Gastrocnemius medialis (tissue), 4 donors: ENCODE measurements around the gene PLIN4. TPM values are rescaled to one million over a fixed set of nuclear protein-coding genes. Genes with fewer than 3 reads are reported as not detected.

Source experiments
- ATAC-seq, 2 donors: fragments of 150-250 bp; one replicate each; pipeline ENCODE4 v1.9.1; 2016
- DNase-seq, 2 donors: peaks; one replicate each; pipeline ENCODE4 v3.0.0-alpha.2; 2019
- H3K27ac ChIP-seq, 4 donors: fragments of 200-600 bp; sonication (generic); 1 replicate in 1 of 4; 2 replicates in 3 of 4; pipeline ENCODE4 v1.5.1; 2016 to 2018; ENCODE audit warnings: mild to moderate bottlenecking in 2 of 4, moderate library complexity in 1 of 4
- H3K27me3 ChIP-seq, 3 donors: fragments of 200-600 bp; sonication (generic) in 2 of 3; 1 replicate in 1 of 3; 2 replicates in 2 of 3; pipeline versions ENCODE4 v1.5.1 to v1.6.0; 2016 to 2019; ENCODE audit warnings: mild to moderate bottlenecking in 1 of 3, moderate library complexity in 1 of 3
- H3K36me3 ChIP-seq, 2 donors: fragments of 200-600 bp; sonication (generic) in 1 of 2; one replicate each; pipeline ENCODE4 v1.5.1; 2017 to 2018
- H3K4me1 ChIP-seq, 2 donors: fragments of 200-600 bp; sonication (generic) in 1 of 2; one replicate each; pipeline ENCODE4 v1.5.1; 2016 to 2017; ENCODE audit warnings: mild to moderate bottlenecking in 2 of 2
- H3K4me3 ChIP-seq, 4 donors: fragments of 200-600 bp; sonication (generic) in 3 of 4; 1 replicate in 1 of 4; 2 replicates in 3 of 4; pipeline ENCODE4 v1.5.1; 2016 to 2019; ENCODE audit warnings: mild to moderate bottlenecking in 2 of 4
- H3K9me3 ChIP-seq, 3 donors: fragments of 200-600 bp; sonication (generic) in 2 of 3; 1 replicate in 1 of 3; 2 replicates in 2 of 3; pipeline ENCODE4 v1.5.1; 2016 to 2019
- POLR2A ChIP-seq, 2 donors: fragments of 450-650 bp; IDR thresholded peaks; one replicate each; pipeline ENCODE4 v1.6.1; 2017; ENCODE audit warnings: antibody characterized with exemption in 2 of 2, mild to moderate bottlenecking in 2 of 2, moderate library complexity in 2 of 2
- in situ Hi-C, 4 donors: fragments of 200-750 bp; cut with MboI; loops; one replicate each; pipeline versions ENCODE4 v1.15.0 to v1.8.0; 2017; ENCODE audit warnings: low sequenced_read_pairs in 4 of 4
- intact Hi-C: fragments of 100-400 bp; cut with DNase I; formaldehyde crosslinking; loops from one replicate; pipeline ENCODE4 v1.15.1; 2023; ENCODE audit warnings: low total_unique reads
- total RNA-seq, 4 donors: library from RNA; depleted of rRNA; stranded (reverse); fragments of >200 nt; gene quantifications; one replicate each; pipeline versions ENCODE4 v1.1.0 to v1.2.3, GENCODE V29; 2016
- TF ChIP-seq, protein P1 (sequence below), 5 experiments: fragments of 450-650 bp in 3 of 5; fragments of 200-600 bp in 2 of 5; sonication (generic) in 2 of 5; IDR thresholded peaks in 4 of 5; conservative IDR thresholded peaks in 1 of 5; 1 replicate in 4 of 5; 2 replicates in 1 of 5; pipeline ENCODE4 v1.5.1; 2016 to 2019; ENCODE audit warnings: antibody characterized with exemption in 5 of 5, mild to moderate bottlenecking in 3 of 5, moderate library complexity in 3 of 5

Gene PLIN4
- total RNA-seq, 4 donors from 2014 or later = 79.6 to 282 (median 152) TPM

GRCh38 chr19:4550479-4551050, 32.3 kb upstream of the PLIN4 start:
- in situ Hi-C loops = no loop called here
- no peaks in the 10 kb centered on the region for H3K9me3 ChIP-seq

GRCh38 chr19:4550018-4550417, 31.7 kb upstream of the PLIN4 start:
- H3K36me3 ChIP-seq = no peaks in the 10 kb centered on the region
- no peak for DNase-seq
- no peak overlapping the region for H3K27ac ChIP-seq
- intact Hi-C loops = loop anchor here (10.0 kb wide), 1 partner anchor 225 kb away; no protein-coding TSS in a partner anchor
- no peak overlapping the region for H3K4me3 ChIP-seq
- H3K4me1 ChIP-seq = no peaks in the 10 kb centered on the region
- no peak for ATAC-seq
- in situ Hi-C loops = no loop called here
- H3K27me3 ChIP-seq = no peaks in the 10 kb centered on the region
- no peaks in the 10 kb centered on the region for H3K9me3 ChIP-seq
- TF ChIP-seq POLR2A (IDR thresholded peaks at IDR 0.05) = no peak
- TF ChIP-seq, protein P1, sequence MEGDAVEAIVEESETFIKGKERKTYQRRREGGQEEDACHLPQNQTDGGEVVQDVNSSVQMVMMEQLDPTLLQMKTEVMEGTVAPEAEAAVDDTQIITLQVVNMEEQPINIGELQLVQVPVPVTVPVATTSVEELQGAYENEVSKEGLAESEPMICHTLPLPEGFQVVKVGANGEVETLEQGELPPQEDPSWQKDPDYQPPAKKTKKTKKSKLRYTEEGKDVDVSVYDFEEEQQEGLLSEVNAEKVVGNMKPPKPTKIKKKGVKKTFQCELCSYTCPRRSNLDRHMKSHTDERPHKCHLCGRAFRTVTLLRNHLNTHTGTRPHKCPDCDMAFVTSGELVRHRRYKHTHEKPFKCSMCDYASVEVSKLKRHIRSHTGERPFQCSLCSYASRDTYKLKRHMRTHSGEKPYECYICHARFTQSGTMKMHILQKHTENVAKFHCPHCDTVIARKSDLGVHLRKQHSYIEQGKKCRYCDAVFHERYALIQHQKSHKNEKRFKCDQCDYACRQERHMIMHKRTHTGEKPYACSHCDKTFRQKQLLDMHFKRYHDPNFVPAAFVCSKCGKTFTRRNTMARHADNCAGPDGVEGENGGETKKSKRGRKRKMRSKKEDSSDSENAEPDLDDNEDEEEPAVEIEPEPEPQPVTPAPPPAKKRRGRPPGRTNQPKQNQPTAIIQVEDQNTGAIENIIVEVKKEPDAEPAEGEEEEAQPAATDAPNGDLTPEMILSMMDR (IDR thresholded peaks at IDR 0.05 in 4 of 5, conservative IDR thresholded peaks at IDR 0.05 in 1 of 5) = no peak

More at GRCh38 chr19:4550479-4551050, 32.3 kb upstream of the PLIN4 start:
- Histone ChIP-seq H3K27ac (no peak overlapping the region), H3K4me3 (no peak overlapping the region), H3K36me3 (no peaks in the 10 kb centered on the region), H3K4me1 (no peaks in the 10 kb centered on the region), H3K27me3 (no peaks in the 10 kb centered on the region)
- TF ChIP-seq POLR2A (IDR thresholded peaks at IDR 0.05) = no peak
- TF ChIP-seq, protein P1 (IDR thresholded peaks at IDR 0.05 in 4 of 5, conservative IDR thresholded peaks at IDR 0.05 in 1 of 5) = no peak
- DNase-seq = no peak
- no peak for ATAC-seq
- intact Hi-C loops = loop anchor here (10.0 kb wide), 1 partner anchor 224 kb away; no protein-coding TSS in a partner anchor

DNA sequence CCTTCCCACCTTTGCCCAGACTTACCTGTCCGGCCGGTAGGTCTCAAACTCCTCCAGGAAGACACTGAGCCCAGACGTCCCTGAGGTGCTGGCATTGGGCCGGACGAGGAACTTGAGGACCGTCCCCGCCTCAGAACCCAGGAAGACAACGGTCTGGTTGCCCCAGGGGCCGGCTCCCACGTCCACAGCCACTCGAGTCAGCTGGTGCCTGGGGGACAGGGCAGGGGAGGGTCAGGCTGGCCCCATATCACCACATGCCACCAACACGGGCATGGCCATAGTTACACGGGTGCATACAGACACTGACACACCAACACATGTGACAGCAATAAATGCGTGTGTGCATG, 29.9 kb upstream of the PLIN4 start:
- Histone ChIP-seq H3K9me3 (no peaks in the 10 kb centered on the region), H3K27me3 (no peaks in the 10 kb centered on the region), H3K27ac (no peak overlapping the region), H3K4me1 (no peaks in the 10 kb centered on the region), H3K4me3 (no peak overlapping the region), H3K36me3 (no peaks in the 10 kb centered on the region)
- DNase-seq (no peak), ATAC-seq (no peak)
- intact Hi-C loops (no loop called here), in situ Hi-C loops (no loop called here)
- TF ChIP-seq, protein P1 (IDR thresholded peaks at IDR 0.05 in 4 of 5, conservative IDR thresholded peaks at IDR 0.05 in 1 of 5) = no peak
- no peak for TF ChIP-seq POLR2A (IDR thresholded peaks at IDR 0.05)

GRCh38 chr19:4547303-4548237, 29.3 kb upstream of the PLIN4 start:
- H3K36me3 ChIP-seq = no peaks in the 10 kb centered on the region
- H3K4me1 ChIP-seq = no peaks in the 10 kb centered on the region
- ATAC-seq (peak in 1 of 2 donors; percentile 21), DNase-seq (no peak)
- H3K27me3 ChIP-seq = no peaks in the 10 kb centered on the region
- H3K27ac ChIP-seq = no peak overlapping the region
- in situ Hi-C loops (no loop called here), intact Hi-C loops (no loop called here)
- TF ChIP-seq, protein P1 (IDR thresholded peaks at IDR 0.05 in 4 of 5, conservative IDR thresholded peaks at IDR 0.05 in 1 of 5) = peak in 1 of 5 experiments; percentile 18
- TF ChIP-seq POLR2A (IDR thresholded peaks at IDR 0.05) = no peak
- H3K9me3 ChIP-seq = no peaks in the 10 kb centered on the region
- H3K4me3 ChIP-seq = no peak overlapping the region
